Astrocyte of the cerebellum (primary cell): ENCODE data around the gene HEXB.

Source experiments
- DNase-seq: peaks from one replicate; pipeline ENCODE4 v3.0.0-alpha.2; 2011; ENCODE audit warnings: low read depth
- H3K4me3 ChIP-seq: 2 replicates; pipeline ENCODE4 v1.5.1; 2011; ENCODE audit warnings: mild to moderate bottlenecking, low read depth, low read length, moderate library complexity
- in situ Hi-C: cut with HindIII; loops from 2 replicates; pipeline ENCODE4 v1.10.0; 2017; ENCODE audit warnings: low sequenced_read_pairs
- TF ChIP-seq, protein P1 (sequence below): IDR thresholded peaks from 2 replicates; pipeline ENCODE4 v1.5.1; 2012; ENCODE audit warnings: low read length, low read depth, moderate library complexity, mild to moderate bottlenecking; ENCODE audit errors: missing control alignments

HEXB gene

DNA sequence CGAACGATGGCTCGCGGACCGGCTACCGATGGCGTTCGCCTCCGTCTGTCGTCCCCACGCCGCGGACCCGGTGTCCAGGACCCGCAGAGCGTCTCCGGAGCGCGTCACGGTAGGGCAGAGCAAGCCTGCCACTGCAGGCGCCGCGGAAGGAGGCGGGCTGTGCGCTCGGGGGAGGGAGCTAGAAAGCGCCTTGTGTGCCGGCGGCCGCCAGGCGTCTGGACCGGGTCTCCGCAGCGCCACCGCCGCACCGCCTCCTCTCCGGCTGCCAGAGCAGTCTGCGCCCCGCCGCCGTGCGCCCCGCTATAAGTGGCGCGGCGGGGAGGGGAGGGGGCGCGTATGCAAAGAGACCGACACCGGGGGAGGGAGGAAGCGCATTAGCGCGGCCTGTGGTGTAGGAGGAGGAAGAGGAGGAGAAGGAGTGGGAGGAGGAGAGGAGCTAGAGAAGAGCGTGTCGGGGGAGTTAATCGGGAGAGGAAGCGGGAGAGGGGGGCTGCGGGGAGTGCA is 44.5 kb upstream of the HEXB start, which contains the start of gene ENC1:
TSS of gene ENC1 (minus strand) at position 279 of the 504 bp plus-strand sequence. CDS start 4,243 bp downstream, outside the sequence.
- peak within 1 kb of the TSS; percentile 89 for H3K4me3 ChIP-seq
- TF ChIP-seq, protein P1, sequence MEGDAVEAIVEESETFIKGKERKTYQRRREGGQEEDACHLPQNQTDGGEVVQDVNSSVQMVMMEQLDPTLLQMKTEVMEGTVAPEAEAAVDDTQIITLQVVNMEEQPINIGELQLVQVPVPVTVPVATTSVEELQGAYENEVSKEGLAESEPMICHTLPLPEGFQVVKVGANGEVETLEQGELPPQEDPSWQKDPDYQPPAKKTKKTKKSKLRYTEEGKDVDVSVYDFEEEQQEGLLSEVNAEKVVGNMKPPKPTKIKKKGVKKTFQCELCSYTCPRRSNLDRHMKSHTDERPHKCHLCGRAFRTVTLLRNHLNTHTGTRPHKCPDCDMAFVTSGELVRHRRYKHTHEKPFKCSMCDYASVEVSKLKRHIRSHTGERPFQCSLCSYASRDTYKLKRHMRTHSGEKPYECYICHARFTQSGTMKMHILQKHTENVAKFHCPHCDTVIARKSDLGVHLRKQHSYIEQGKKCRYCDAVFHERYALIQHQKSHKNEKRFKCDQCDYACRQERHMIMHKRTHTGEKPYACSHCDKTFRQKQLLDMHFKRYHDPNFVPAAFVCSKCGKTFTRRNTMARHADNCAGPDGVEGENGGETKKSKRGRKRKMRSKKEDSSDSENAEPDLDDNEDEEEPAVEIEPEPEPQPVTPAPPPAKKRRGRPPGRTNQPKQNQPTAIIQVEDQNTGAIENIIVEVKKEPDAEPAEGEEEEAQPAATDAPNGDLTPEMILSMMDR, result peak; percentile 49
- in situ Hi-C loops, result no loop called here
- peak; percentile 68 for DNase-seq

GRCh38 chr5:74640954-74641734 is 43.9 kb upstream of the HEXB start:
- DNase-seq, result no peak
- peak overlapping the region; percentile 89 for H3K4me3 ChIP-seq
- TF ChIP-seq, protein P1, result no peak
- in situ Hi-C loops, result no loop called here

DNA sequence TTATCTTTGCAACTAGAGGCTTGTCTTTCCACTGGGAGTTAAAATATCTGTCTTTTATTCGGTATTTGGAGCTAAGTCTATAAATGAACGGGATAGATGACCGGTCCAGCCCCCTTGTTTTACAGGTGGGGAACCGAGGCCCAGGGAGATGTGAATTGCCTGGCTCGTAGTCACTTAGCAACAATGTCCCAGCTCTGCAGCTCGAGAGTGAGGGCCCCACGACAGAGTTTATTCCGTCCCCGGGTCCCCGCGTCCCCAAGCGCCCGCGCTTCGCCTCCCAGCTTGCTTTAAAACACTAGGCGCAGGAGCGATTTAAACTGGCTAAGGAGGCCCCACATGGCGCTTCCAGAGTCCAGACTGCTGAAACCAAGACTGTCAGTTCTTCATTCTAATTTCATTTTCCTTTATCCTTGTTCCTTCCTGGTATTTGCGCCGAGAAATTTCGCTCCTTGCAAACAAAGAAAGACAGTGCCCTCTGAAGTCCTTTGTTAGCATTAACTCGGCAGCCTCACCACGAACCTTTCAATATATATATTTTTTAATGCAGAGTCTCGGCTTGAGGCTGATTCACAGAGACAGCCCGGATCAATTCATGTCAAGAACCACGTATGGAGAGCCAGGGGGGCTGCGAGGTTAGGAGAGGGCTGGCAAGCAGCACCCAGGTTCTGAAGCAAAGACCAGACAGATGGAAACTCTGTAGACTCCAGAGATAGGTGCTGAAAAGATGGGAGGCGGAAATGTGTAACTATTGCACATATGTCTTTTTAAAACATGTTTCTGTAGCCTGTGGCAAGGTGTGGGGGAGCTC is 43.1 kb upstream of the HEXB start:
- TF ChIP-seq, protein P1, result peak; percentile 67
- peak; percentile 72 for DNase-seq
- in situ Hi-C loops, result no loop called here
- peak overlapping the region; percentile 89 for H3K4me3 ChIP-seq

GRCh38 chr5:74642543-74642863 is 42.5 kb upstream of the HEXB start:
- H3K4me3 ChIP-seq, result no peak overlapping the region
- TF ChIP-seq, protein P1, result no peak
- in situ Hi-C loops, result no loop called here
- no peak for DNase-seq

- DNase-seq, result peak; percentile 57
- in situ Hi-C loops, result no loop called here
- H3K4me3 ChIP-seq, result no peak overlapping the region
- TF ChIP-seq, protein P1, result no peak
Measured at GRCh38 chr5:74643111-74643562, 41.9 kb upstream of the HEXB start.

- in situ Hi-C loops, result no loop called here
- H3K4me3 ChIP-seq, result no peak overlapping the region
- DNase-seq, result no peak
- TF ChIP-seq, protein P1, result no peak
Measured at GRCh38 chr5:74647096-74647495, 37.9 kb upstream of the HEXB start.
